ENCODE results near the gene INAFM2. TPM values are rescaled to one million over a fixed set of nuclear protein-coding genes. Genes with fewer than 3 reads are reported as not detected.

Gene INAFM2
- total and polyA plus RNA-seq, 10 donors, result 7.4 to 29.6 (median 18.7) TPM

- Histone ChIP-seq H3K27ac (peak overlapping the region; percentile 39 to 88 (median 79)), H3K36me3 (no peaks in the 10 kb centered on the region), H3K27me3 (replicated peaks in 1 of 7) (peaks cover 0 to 13% (median 0%) of the 10 kb centered on the region in 7 donors), H3K4me3 (peak overlapping the region in 5 of 8 donors; percentile 14 to 55 (median 24)), H3K9me3 (no peaks in the 10 kb centered on the region), H3K4me1 (peaks cover 9 to 86% (median 54%) of the 10 kb centered on the region in 6 donors)
- intact Hi-C loops (cut with DNase I; ENCODE audit: low total_unique reads), result loop anchor here (5.0 kb wide), 1 partner anchor 82 kb away; no protein-coding TSS in a partner anchor
- 64 to 78% (median 77%) methylated on average over 9 to 14 of the region's 14 CpGs for WGBS, 5 donors
- no peak for DNase-seq
- TF ChIP-seq POLR2AphosphoS5 (IDR thresholded peaks at IDR 0.05) (no peak), CTCF (IDR thresholded peaks at IDR 0.05 in 8 of 11, conservative IDR thresholded peaks at IDR 0.05 in 3 of 11) (no peak), POLR2A (IDR thresholded peaks at IDR 0.05) (no peak)
Measured at GRCh38 chr15:40340038-40340739, 16.7 kb downstream of the INAFM2 start.

GRCh38 chr15:40340740-40341400 is 17.4 kb downstream of the INAFM2 start, which contains the start of gene CCDC9B:
Gene CCDC9B (minus strand): TSS chr15:40340939. CDS start chr15:40340819, 120 bp downstream.
- Histone ChIP-seq H3K36me3 (no peaks in the 10 kb centered on the region), H3K27ac (peak within 1 kb of the TSS; percentile 39 to 88 (median 79)), H3K27me3 (replicated peaks in 1 of 7) (peaks cover 0 to 13% (median 0%) of the 10 kb centered on the region in 7 donors), H3K9me3 (no peaks in the 10 kb centered on the region), H3K4me1 (peaks cover 9 to 79% (median 50%) of the 10 kb centered on the region in 6 donors), H3K4me3 (peak within 1 kb of the TSS in 5 of 8 donors; percentile 14 to 55 (median 24))
- TF ChIP-seq POLR2A (IDR thresholded peaks at IDR 0.05), result no peak
- TF ChIP-seq POLR2AphosphoS5 (IDR thresholded peaks at IDR 0.05), result peak; percentile 57 to 75 (median 72)
- intact Hi-C loops (cut with DNase I; ENCODE audit: low total_unique reads), result loop anchor here (5.0 kb wide), 1 partner anchor 81 kb away; no protein-coding TSS in a partner anchor
- peak; percentile 85 for DNase-seq
- WGBS, 5 donors, result 30 to 100% (median 48%) methylated on average over 2 to 17 of the region's 17 CpGs

GRCh38 chr15:40342416-40343320 is 19.2 kb downstream of the INAFM2 start:
- Histone ChIP-seq H3K4me1 (peaks cover 7 to 61% (median 41%) of the 10 kb centered on the region in 6 donors), H3K27me3 (replicated peaks in 1 of 7) (peaks cover 0 to 6% (median 0%) of the 10 kb centered on the region in 7 donors), H3K4me3 (no peak overlapping the region), H3K36me3 (no peaks in the 10 kb centered on the region), H3K27ac (peak overlapping the region in 2 of 8 donors; percentile 16 to 50), H3K9me3 (no peaks in the 10 kb centered on the region)
- DNase-seq, result no peak
- TF ChIP-seq POLR2A (IDR thresholded peaks at IDR 0.05) (no peak), CTCF (IDR thresholded peaks at IDR 0.05 in 8 of 11, conservative IDR thresholded peaks at IDR 0.05 in 3 of 11) (no peak), POLR2AphosphoS5 (IDR thresholded peaks at IDR 0.05) (no peak)
- intact Hi-C loops (cut with DNase I; ENCODE audit: low total_unique reads), result loop anchor here (5.0 kb wide), 1 partner anchor 80 kb away; no protein-coding TSS in a partner anchor
- WGBS, 5 donors, result 57 to 82% (median 79%) methylated on average over 7 of the region's 7 CpGs

GRCh38 chr15:40343512-40343911 is 20.0 kb downstream of the INAFM2 start:
- intact Hi-C loops (cut with DNase I; ENCODE audit: low total_unique reads), result loop anchor here (5.0 kb wide), 1 partner anchor 79 kb away; no protein-coding TSS in a partner anchor
- peak overlapping the region in 2 of 8 donors; percentile 16 to 50 for H3K27ac ChIP-seq
- no peak overlapping the region for H3K4me3 ChIP-seq
- H3K36me3 ChIP-seq, result no peaks in the 10 kb centered on the region
- peaks cover 0 to 52% (median 33%) of the 10 kb centered on the region in 6 donors for H3K4me1 ChIP-seq
- TF ChIP-seq CTCF (IDR thresholded peaks at IDR 0.05 in 8 of 11, conservative IDR thresholded peaks at IDR 0.05 in 3 of 11) (no peak), POLR2A (IDR thresholded peaks at IDR 0.05) (no peak), POLR2AphosphoS5 (IDR thresholded peaks at IDR 0.05) (no peak)
- 65 to 79% (median 71%) methylated on average over 10 of the region's 10 CpGs for WGBS, 5 donors
- H3K27me3 ChIP-seq (replicated peaks in 1 of 7), result peaks cover 0 to 5% (median 0%) of the 10 kb centered on the region in 7 donors
- H3K9me3 ChIP-seq, result no peaks in the 10 kb centered on the region
- no peak for DNase-seq
